Astrocyte (in vitro differentiated cells and primary cell): ENCODE measurements around the gene B9D1. TPM values are rescaled to one million over a fixed set of nuclear protein-coding genes. Genes with fewer than 3 reads are reported as not detected.

Experiments
- DNase-seq: peaks from one replicate; pipeline ENCODE4 v3.0.0-alpha.2; 2010; ENCODE audit warnings: low read depth
- FAIRE-seq: peaks from 2 replicates; lab custom pipeline; 2011; peaks lifted over from hg19 to GRCh38; lab: Jason Lieb, UNC
- H2AFZ ChIP-seq: 2 replicates; pipeline ENCODE4 v1.6.0; 2012; ENCODE audit warnings: low read depth, low read length, inconsistent platforms
- H3K27ac ChIP-seq: 2 replicates; pipeline ENCODE4 v1.5.1; 2011; ENCODE audit warnings: low read depth, low read length, inconsistent platforms
- H3K27me3 ChIP-seq: 2 replicates; pipeline ENCODE4 v1.6.0; 2011; ENCODE audit warnings: low read length, inconsistent platforms; ENCODE audit not compliant: insufficient read depth
- H3K36me3 ChIP-seq: 2 replicates; pipeline ENCODE4 v1.5.1; 2011; ENCODE audit warnings: low read length, inconsistent platforms; ENCODE audit not compliant: insufficient read depth
- H3K4me1 ChIP-seq: 2 replicates; pipeline ENCODE4 v1.5.1; 2011; ENCODE audit warnings: low read length, inconsistent platforms; ENCODE audit not compliant: insufficient read depth
- H3K4me2 ChIP-seq: 2 replicates; pipeline ENCODE4 v1.6.0; 2012; ENCODE audit warnings: low read length, inconsistent platforms
- H3K4me3 ChIP-seq: 2 replicates; pipeline ENCODE4 v1.5.1; 2011; ENCODE audit warnings: low read depth, mild to moderate bottlenecking, low read length, inconsistent platforms; ENCODE audit not compliant: insufficient read depth
- H3K79me2 ChIP-seq: 2 replicates; pipeline ENCODE4 v1.6.0; 2012; ENCODE audit warnings: mild to moderate bottlenecking, low read length, inconsistent platforms; ENCODE audit not compliant: insufficient read depth
- H3K9ac ChIP-seq: 2 replicates; pipeline ENCODE4 v1.6.0; 2012; ENCODE audit warnings: mild to moderate bottlenecking, low read length, inconsistent platforms
- H3K9me3 ChIP-seq: 2 replicates; pipeline ENCODE4 v1.5.1; 2012; ENCODE audit warnings: low read depth, mild to moderate bottlenecking, low read length, inconsistent platforms; ENCODE audit not compliant: insufficient read depth
- H4K20me1 ChIP-seq: 2 replicates; pipeline ENCODE4 v1.6.0; 2012; ENCODE audit warnings: low read length, inconsistent platforms; ENCODE audit not compliant: insufficient read depth
- H3K27ac Mint-ChIP-seq: one replicate; pipeline ENCODE4 v1.8.0; 2021; ENCODE audit warnings: mild to moderate bottlenecking, mixed read lengths; ENCODE audit not compliant: unreplicated experiment
- H3K27me3 Mint-ChIP-seq: one replicate; pipeline ENCODE4 v1.8.0; 2021; ENCODE audit warnings: low read depth, mixed read lengths; ENCODE audit not compliant: unreplicated experiment
- H3K36me3 Mint-ChIP-seq: one replicate; pipeline ENCODE4 v1.8.0; 2021; ENCODE audit warnings: low read depth, mixed read lengths; ENCODE audit not compliant: unreplicated experiment
- H3K4me1 Mint-ChIP-seq: one replicate; pipeline ENCODE4 v1.8.0; 2021; ENCODE audit warnings: low read depth, mixed read lengths; ENCODE audit not compliant: unreplicated experiment
- H3K4me3 Mint-ChIP-seq: one replicate; pipeline ENCODE4 v1.8.0; 2021; ENCODE audit warnings: mild to moderate bottlenecking, moderate library complexity, mixed read lengths; ENCODE audit not compliant: unreplicated experiment
- H3K9me3 Mint-ChIP-seq: one replicate; pipeline ENCODE4 v1.8.0; 2021; ENCODE audit warnings: mild to moderate bottlenecking, mixed read lengths; ENCODE audit not compliant: unreplicated experiment
- CTCF ChIP-seq: IDR thresholded peaks from 2 replicates; pipeline ENCODE4 v1.5.1; 2011; ENCODE audit warnings: low read depth, mild to moderate bottlenecking, inconsistent platforms, low read length, moderate library complexity; ENCODE audit not compliant: insufficient read depth
- EZH2 ChIP-seq: IDR thresholded peaks from 2 replicates; pipeline ENCODE4 v1.6.1; 2012; ENCODE audit warnings: mild to moderate bottlenecking, low read length, inconsistent platforms; ENCODE audit not compliant: insufficient read depth
- total RNA-seq: library from RNA; stranded (reverse); gene quantifications from 2 replicates; pipeline ENCODE4 v1.2.1, GENCODE V29; 2021

Gene B9D1
- total RNA-seq, 1 donor from 2014 or later, result 10.2 TPM

- Histone ChIP-seq H3K27ac (no peak overlapping the region), H3K9ac (no peak overlapping the region), H3K36me3 (no peaks in the 10 kb centered on the region), H3K4me3 (no peak overlapping the region), H3K9me3 (no peaks in the 10 kb centered on the region), H3K79me2 (no peaks in the 10 kb centered on the region), H3K27me3 (no peaks in the 10 kb centered on the region), H2AFZ (no peak overlapping the region), H4K20me1 (no peaks in the 10 kb centered on the region), H3K4me1 (peaks cover 21% of the 10 kb centered on the region), H3K4me2 (peak overlapping the region; percentile 44)
- TF ChIP-seq EZH2 (no peak), CTCF (no peak)
- no peaks in the 10 kb centered on the region for H3K27me3 Mint-ChIP-seq
- no peaks in the 10 kb centered on the region for H3K9me3 Mint-ChIP-seq
- H3K27ac Mint-ChIP-seq, result peak overlapping the region; percentile 70
- H3K4me3 Mint-ChIP-seq, result no peak overlapping the region
- DNase-seq (peak; percentile 29), FAIRE-seq (no peak)
- peaks cover 2% of the 10 kb centered on the region for H3K36me3 Mint-ChIP-seq
- peaks cover 32% of the 10 kb centered on the region for H3K4me1 Mint-ChIP-seq
Observed at GRCh38 chr17:19341641-19342610, 20.6 kb downstream of the B9D1 start.

- TF ChIP-seq EZH2, result no peak
- no peak for TF ChIP-seq CTCF
- H3K4me1 Mint-ChIP-seq, result peaks cover 26% of the 10 kb centered on the region
- no peak overlapping the region for H3K27ac ChIP-seq
- peaks cover 2% of the 10 kb centered on the region for H3K36me3 Mint-ChIP-seq
- H3K36me3 ChIP-seq, result no peaks in the 10 kb centered on the region
- H3K9ac ChIP-seq, result no peak overlapping the region
- H3K4me1 ChIP-seq, result peaks cover 14% of the 10 kb centered on the region
- H3K79me2 ChIP-seq, result no peaks in the 10 kb centered on the region
- H3K27me3 ChIP-seq, result no peaks in the 10 kb centered on the region
- H3K4me3 ChIP-seq, result no peak overlapping the region
- H3K27me3 Mint-ChIP-seq, result no peaks in the 10 kb centered on the region
- H3K4me3 Mint-ChIP-seq, result peak overlapping the region; percentile 23
- FAIRE-seq (no peak), DNase-seq (no peak)
- peak overlapping the region; percentile 70 for H3K27ac Mint-ChIP-seq
- H3K9me3 ChIP-seq, result no peaks in the 10 kb centered on the region
- H2AFZ ChIP-seq, result no peak overlapping the region
- no peaks in the 10 kb centered on the region for H4K20me1 ChIP-seq
- no peak overlapping the region for H3K4me2 ChIP-seq
- no peaks in the 10 kb centered on the region for H3K9me3 Mint-ChIP-seq
Observed at GRCh38 chr17:19341211-19341631, 21.3 kb downstream of the B9D1 start.
